ENCODE data around the gene KIAA0319L.

Gene KIAA0319L

GRCh38 chr1:35426097-35426586 is 131.1 kb downstream of the KIAA0319L start:
- H3K4me1 ChIP-seq (ENCODE audit: control insufficient read depth in 1 of 2, insufficient read depth in 1 of 2, low read depth in 1 of 2, low read length in 1 of 2) = peaks cover 0 to 10% of the 10 kb centered on the region in 2 experiments
- no peak overlapping the region for H3K27ac ChIP-seq

GRCh38 chr1:35408925-35409324 is 148.3 kb downstream of the KIAA0319L start:
- Histone ChIP-seq H3K4me1 (ENCODE audit: control insufficient read depth in 1 of 2, insufficient read depth in 1 of 2, low read depth in 1 of 2, low read length in 1 of 2) (peaks cover 4 to 12% of the 10 kb centered on the region in 2 experiments), H3K9me3 (no peaks in the 10 kb centered on the region), H3K4me3 (ENCODE audit: low read depth in 1 of 2, low read length in 1 of 2) (no peak overlapping the region), H3K27ac (no peak overlapping the region), H3K36me3 (peaks cover 35% of the 10 kb centered on the region), H3K27me3 (no peaks in the 10 kb centered on the region)
- TF ChIP-seq CTCF (IDR thresholded peaks at IDR 0.05) = no peak

More at GRCh38 chr1:35426097-35426586, 131.1 kb downstream of the KIAA0319L start:
- H3K27me3 ChIP-seq = no peaks in the 10 kb centered on the region
- no peak overlapping the region for H3K4me3 ChIP-seq (ENCODE audit: low read depth in 1 of 2, low read length in 1 of 2)
- H3K36me3 ChIP-seq = peaks cover 6% of the 10 kb centered on the region
- no peaks in the 10 kb centered on the region for H3K9me3 ChIP-seq
- TF ChIP-seq CTCF (IDR thresholded peaks at IDR 0.05) = no peak

- no peaks in the 10 kb centered on the region for H3K27me3 ChIP-seq
- H3K4me3 ChIP-seq (ENCODE audit: low read depth in 1 of 2, low read length in 1 of 2) = no peak overlapping the region
- peaks cover 35% of the 10 kb centered on the region for H3K36me3 ChIP-seq
- no peak for TF ChIP-seq CTCF (IDR thresholded peaks at IDR 0.05)
- H3K4me1 ChIP-seq (ENCODE audit: control insufficient read depth in 1 of 2, insufficient read depth in 1 of 2, low read depth in 1 of 2, low read length in 1 of 2) = peaks cover 4 to 12% of the 10 kb centered on the region in 2 experiments
- no peak overlapping the region for H3K27ac ChIP-seq
- no peaks in the 10 kb centered on the region for H3K9me3 ChIP-seq
These were observed 149.5 kb downstream of the KIAA0319L start for GRCh38 chr1:35407743-35408142.

GRCh38 chr1:35406103-35406502 is 151.1 kb downstream of the KIAA0319L start:
- no peaks in the 10 kb centered on the region for H3K27me3 ChIP-seq
- peaks cover 35% of the 10 kb centered on the region for H3K36me3 ChIP-seq
- H3K27ac ChIP-seq = no peak overlapping the region
- H3K4me3 ChIP-seq (ENCODE audit: low read depth in 1 of 2, low read length in 1 of 2) = no peak overlapping the region
- H3K4me1 ChIP-seq (ENCODE audit: control insufficient read depth in 1 of 2, insufficient read depth in 1 of 2, low read depth in 1 of 2, low read length in 1 of 2) = peaks cover 0 to under 1% of the 10 kb centered on the region in 2 experiments
- no peaks in the 10 kb centered on the region for H3K9me3 ChIP-seq
- TF ChIP-seq CTCF (IDR thresholded peaks at IDR 0.05) = no peak

GRCh38 chr1:35401049-35401448 is 156.2 kb downstream of the KIAA0319L start:
- peaks cover 27% of the 10 kb centered on the region for H3K36me3 ChIP-seq
- no peaks in the 10 kb centered on the region for H3K9me3 ChIP-seq
- no peak overlapping the region for H3K4me3 ChIP-seq (ENCODE audit: low read depth in 1 of 2, low read length in 1 of 2)
- no peaks in the 10 kb centered on the region for H3K4me1 ChIP-seq (ENCODE audit: control insufficient read depth in 1 of 2, insufficient read depth in 1 of 2, low read depth in 1 of 2, low read length in 1 of 2)
- H3K27ac ChIP-seq = no peak overlapping the region
- no peak for TF ChIP-seq CTCF (IDR thresholded peaks at IDR 0.05)
- no peaks in the 10 kb centered on the region for H3K27me3 ChIP-seq

- H3K36me3 ChIP-seq = peaks cover 38% of the 10 kb centered on the region
- H3K9me3 ChIP-seq = no peaks in the 10 kb centered on the region
- no peak for TF ChIP-seq CTCF (IDR thresholded peaks at IDR 0.05)
- peak overlapping the region; percentile 22 for H3K27ac ChIP-seq
- no peaks in the 10 kb centered on the region for H3K4me1 ChIP-seq (ENCODE audit: control insufficient read depth in 1 of 2, insufficient read depth in 1 of 2, low read depth in 1 of 2, low read length in 1 of 2)
- no peaks in the 10 kb centered on the region for H3K27me3 ChIP-seq
- H3K4me3 ChIP-seq (ENCODE audit: low read depth in 1 of 2, low read length in 1 of 2) = no peak overlapping the region
These were observed 158.5 kb downstream of the KIAA0319L start for GRCh38 chr1:35398739-35399138.

Data from neutrophil (primary cell).